GM12873 (cell line): ENCODE results near the gene KLHL10.

Experiments
- CTCF ChIP-seq: IDR thresholded peaks from 2 replicates; pipeline ENCODE4 v1.5.1; 2012; ENCODE audit warnings: low read depth, mild to moderate bottlenecking, moderate library complexity, low read length, control low read depth; ENCODE audit not compliant: insufficient read depth; ENCODE audit errors: missing control alignments

The KLHL10 gene

GRCh38 chr17:41837761-41838538 is at the start of gene KLHL10:
Gene KLHL10 (plus strand): TSS chr17:41837825. CDS start chr17:41837933, 108 bp downstream.
- no peak for TF ChIP-seq CTCF

GRCh38 chr17:41792845-41793783 is 44.5 kb upstream of the KLHL10 start:
- TF ChIP-seq CTCF, result no peak

- no peak for TF ChIP-seq CTCF
These were observed 43.7 kb upstream of the KLHL10 start for GRCh38 chr17:41793784-41794539.

- no peak for TF ChIP-seq CTCF
These were observed 43.1 kb upstream of the KLHL10 start for GRCh38 chr17:41794540-41794975.

GRCh38 chr17:41796121-41796895 is 41.3 kb upstream of the KLHL10 start:
- no peak for TF ChIP-seq CTCF

- TF ChIP-seq CTCF, result no peak
These were observed 40.2 kb upstream of the KLHL10 start for GRCh38 chr17:41797377-41797776.
